Brain pericyte (primary cell): ENCODE measurements around the gene IGF1.

ENCODE experiments used
- DNase-seq: peaks from one replicate; pipeline ENCODE4 v3.0.0-alpha.2; 2012; ENCODE audit warnings: low read depth, low spot score

Gene IGF1

GRCh38 chr12:102496591-102496990 lies 16.2 kb upstream of the IGF1 start:
- no peak for DNase-seq

- DNase-seq = no peak
Measured at GRCh38 chr12:102487226-102487625, 6.9 kb upstream of the IGF1 start.

GRCh38 chr12:102486153-102486552 lies 5.8 kb upstream of the IGF1 start:
- DNase-seq = no peak

- DNase-seq = peak; percentile 26
Measured at GRCh38 chr12:102484428-102484958, 4.1 kb upstream of the IGF1 start.

- DNase-seq = no peak
Measured at GRCh38 chr12:102484017-102484416, 3.7 kb upstream of the IGF1 start.

GRCh38 chr12:102483466-102483865 lies 3.1 kb upstream of the IGF1 start:
- DNase-seq = no peak

- DNase-seq = no peak
Measured at GRCh38 chr12:102481705-102482425, 1.5 kb upstream of the IGF1 start.

- DNase-seq = no peak
Measured at GRCh38 chr12:102479939-102480338, 424 bp downstream of the IGF1 start.

- DNase-seq = no peak
Measured at GRCh38 chr12:102479099-102479885, 1.1 kb downstream of the IGF1 start.

- DNase-seq = no peak
Measured at GRCh38 chr12:102478405-102479098, 1.8 kb downstream of the IGF1 start.

- DNase-seq = no peak
Measured at GRCh38 chr12:102475355-102475754, 5.0 kb downstream of the IGF1 start.

GRCh38 chr12:102474438-102475064 lies 5.8 kb downstream of the IGF1 start:
- no peak for DNase-seq

GRCh38 chr12:102472496-102472895 lies 7.9 kb downstream of the IGF1 start:
- no peak for DNase-seq

- DNase-seq = no peak
Measured at GRCh38 chr12:102471556-102471955, 8.8 kb downstream of the IGF1 start.

- no peak for DNase-seq
Measured at GRCh38 chr12:102470945-102471344, 9.4 kb downstream of the IGF1 start.

GRCh38 chr12:102468261-102468915 lies 12.0 kb downstream of the IGF1 start:
- DNase-seq = no peak

GRCh38 chr12:102465762-102466560 lies 14.4 kb downstream of the IGF1 start:
- no peak for DNase-seq

- no peak for DNase-seq
Measured at GRCh38 chr12:102463659-102464249, 16.6 kb downstream of the IGF1 start.

GRCh38 chr12:102462795-102463465 lies 17.4 kb downstream of the IGF1 start:
- no peak for DNase-seq
